DMS 273 (cell line): ENCODE data around the gene CLBA1.
"Not testable (repeated sequence)": the region's sequence is repeated elsewhere in the genome, so short reads cannot be mapped to it uniquely, and the experiment has no call there.

Experiments
- DNase-seq: peaks from one replicate; lab custom pipeline; 2025; ENCODE audit not compliant: unreplicated experiment; lab: John Stamatoyannopoulos, UW

CLBA1 gene

DNA sequence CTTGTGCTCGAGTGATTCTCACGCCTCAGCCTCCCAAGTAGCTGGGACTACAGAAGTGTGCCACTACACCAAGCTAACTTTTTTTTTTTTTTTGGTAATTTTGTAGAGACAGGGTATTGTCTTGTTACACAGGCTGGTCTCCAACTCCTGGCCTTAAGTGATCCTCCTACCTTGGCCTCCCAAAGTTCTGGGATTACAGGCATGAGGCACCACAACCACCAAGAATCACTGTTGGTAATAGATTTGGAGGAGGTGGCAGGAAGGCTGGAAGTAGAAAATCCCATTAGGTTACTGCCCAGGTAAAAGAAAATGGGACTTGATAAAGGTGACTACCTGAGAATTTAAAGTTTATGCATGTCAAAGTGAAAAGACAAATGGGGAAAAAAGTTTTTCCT is 36.7 kb downstream of the CLBA1 start:
- no peak for DNase-seq

GRCh38 chr14:105023144-105023543 is 37.6 kb downstream of the CLBA1 start:
- DNase-seq, result no peak

- no peak for DNase-seq
Observed at GRCh38 chr14:105023791-105024480, 38.3 kb downstream of the CLBA1 start.

DNA sequence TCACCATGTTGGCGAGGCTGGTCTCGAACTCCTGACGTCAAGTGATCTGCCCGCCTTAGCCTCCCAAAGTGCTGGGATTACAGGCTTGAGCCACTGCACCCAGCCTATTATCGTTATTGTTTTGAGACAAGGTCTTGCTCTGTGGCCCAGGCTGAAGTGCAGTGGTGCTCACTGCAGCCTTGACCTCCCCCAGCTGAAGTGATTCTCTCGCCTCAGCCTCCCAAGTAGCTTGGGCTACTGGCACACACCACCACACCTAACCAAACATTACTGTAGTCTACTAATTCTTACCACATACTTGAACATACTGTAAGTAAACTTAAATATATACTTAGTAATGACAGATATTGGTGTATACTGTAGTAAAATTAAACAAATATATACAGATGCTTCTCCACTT is 39.8 kb downstream of the CLBA1 start:
- no peak for DNase-seq

- DNase-seq, result no peak
Observed at GRCh38 chr14:105026033-105026785, 40.6 kb downstream of the CLBA1 start.

DNA sequence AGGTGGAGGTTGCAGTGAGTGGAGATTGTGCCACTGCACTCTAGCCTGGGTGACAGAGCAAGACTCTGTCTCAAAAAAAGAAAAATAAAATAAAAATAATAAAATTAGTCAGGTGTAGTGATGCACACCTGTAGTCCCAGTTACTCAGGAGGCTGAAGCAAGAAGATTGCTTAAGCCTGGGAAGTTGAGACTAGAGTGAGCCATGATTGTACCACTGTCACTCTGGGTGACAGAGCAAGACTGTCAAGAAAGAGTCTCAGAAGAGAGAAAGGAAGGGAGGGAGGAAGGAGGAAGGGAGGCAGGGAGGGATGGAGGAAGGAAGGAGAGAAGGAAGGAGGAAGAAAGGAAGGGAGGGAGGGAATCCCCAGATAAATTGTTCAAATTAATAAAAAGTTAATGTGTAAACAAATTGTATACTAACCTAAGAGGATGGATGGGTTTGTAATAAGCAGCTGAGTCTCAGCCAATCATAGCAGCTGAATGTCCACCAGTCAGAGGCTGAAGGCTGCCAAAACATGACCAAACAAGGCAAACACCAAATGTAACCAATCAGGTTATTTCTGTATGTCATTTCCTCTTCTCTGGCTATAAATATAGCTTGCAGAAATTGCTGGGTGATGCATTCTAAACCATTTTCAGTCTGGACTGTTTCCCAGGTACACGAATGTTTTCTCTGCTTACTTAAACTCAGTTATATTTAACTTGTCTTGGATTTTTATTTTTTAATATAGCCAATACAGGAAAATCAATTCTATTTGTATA is 41.4 kb downstream of the CLBA1 start:
- DNase-seq, result peak; percentile 65

DNA sequence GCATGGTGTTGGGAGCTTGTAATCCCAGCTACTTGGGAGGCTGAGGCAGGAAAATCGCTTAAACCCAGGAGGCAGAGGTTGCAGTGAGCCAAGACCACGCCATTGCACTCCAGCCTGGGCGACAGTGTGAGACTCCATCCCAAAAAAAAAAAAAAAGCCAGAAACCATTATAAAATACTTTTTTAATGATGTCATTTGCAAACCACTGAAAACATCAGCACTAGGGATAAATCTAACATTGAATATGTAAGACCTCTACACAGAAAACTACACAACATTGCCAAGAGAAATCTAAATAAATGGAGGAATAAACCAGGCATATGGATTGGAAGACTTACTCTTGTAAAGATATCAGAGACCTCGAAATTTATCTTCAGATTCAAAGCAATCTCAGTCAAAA is 42.1 kb downstream of the CLBA1 start:
- not testable (repeated sequence) for DNase-seq

GRCh38 chr14:105028251-105028927 is 42.8 kb downstream of the CLBA1 start:
- DNase-seq, result peak; percentile 92

DNA sequence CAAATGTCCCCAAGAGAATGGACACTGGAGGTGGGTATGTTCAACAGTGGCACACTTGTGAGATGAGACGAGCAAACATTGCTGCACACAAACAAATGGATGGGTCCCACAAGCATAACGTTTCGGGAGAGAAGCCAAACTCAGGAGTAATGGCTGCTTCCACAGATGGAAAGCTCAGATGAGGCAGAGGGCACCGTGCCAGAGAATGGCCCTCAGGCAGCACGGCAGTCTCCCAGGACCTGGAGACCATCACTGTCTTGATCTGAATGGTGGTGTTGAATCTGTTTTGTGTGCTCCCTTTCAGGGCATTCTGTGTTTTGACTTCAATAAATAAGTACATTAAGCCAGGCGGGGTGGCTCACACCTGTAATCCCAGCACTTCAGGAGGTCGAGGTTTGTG is 43.8 kb downstream of the CLBA1 start:
- no peak for DNase-seq

DNA sequence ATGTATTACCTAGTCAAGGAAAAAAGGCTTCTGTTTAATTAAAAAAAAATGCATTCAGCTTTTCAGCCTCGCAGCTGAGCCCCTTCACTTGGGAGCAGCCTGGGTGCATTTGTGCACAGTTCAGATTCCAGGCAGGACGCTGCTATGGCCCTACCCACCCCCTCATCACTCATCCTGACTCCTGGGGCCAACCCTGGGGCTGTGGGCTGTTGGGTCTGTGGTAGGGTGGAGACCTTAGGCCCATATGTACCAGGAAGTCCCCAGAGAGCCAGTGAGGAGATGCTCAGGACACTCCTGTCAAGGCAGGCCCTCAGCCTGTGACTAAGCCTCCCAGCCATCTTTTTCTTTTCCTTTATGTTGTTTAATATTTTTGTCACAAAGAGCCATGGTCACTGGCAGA is 44.6 kb downstream of the CLBA1 start:
- no peak for DNase-seq

DNA sequence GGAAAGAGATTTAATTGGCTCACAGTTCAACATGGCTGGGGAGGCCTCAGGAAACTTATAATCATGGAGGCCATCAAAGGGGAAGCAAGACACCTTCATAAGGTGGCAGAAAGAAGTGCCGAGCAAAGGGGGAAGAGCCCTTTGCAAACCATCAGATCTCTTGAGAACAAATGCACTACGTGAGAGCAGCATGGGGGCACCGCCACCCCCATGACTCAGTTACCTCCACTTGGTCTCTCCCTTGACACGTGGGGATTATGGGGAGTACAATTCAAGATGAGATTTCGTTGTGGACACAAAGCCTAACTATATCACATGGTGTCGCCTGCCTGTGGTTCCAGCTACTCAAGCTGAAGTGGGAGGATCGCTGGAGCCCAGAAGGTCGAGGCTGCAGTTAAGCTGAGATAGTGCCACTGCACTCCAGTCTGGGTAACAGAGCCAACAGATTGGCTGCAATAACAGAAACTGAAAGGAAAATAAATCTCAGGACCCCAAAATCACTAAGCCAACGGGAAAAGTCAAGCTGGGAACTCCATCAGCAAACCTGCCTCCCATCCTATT is 45.3 kb downstream of the CLBA1 start:
- no peak for DNase-seq

- DNase-seq, result not testable (repeated sequence)
Observed at GRCh38 chr14:105032451-105032901, 46.9 kb downstream of the CLBA1 start.

- DNase-seq, result not testable (repeated sequence)
Observed at GRCh38 chr14:105033412-105033900, 47.9 kb downstream of the CLBA1 start.

- DNase-seq, result no peak
Observed at GRCh38 chr14:105034315-105035039, 48.9 kb downstream of the CLBA1 start.

DNA sequence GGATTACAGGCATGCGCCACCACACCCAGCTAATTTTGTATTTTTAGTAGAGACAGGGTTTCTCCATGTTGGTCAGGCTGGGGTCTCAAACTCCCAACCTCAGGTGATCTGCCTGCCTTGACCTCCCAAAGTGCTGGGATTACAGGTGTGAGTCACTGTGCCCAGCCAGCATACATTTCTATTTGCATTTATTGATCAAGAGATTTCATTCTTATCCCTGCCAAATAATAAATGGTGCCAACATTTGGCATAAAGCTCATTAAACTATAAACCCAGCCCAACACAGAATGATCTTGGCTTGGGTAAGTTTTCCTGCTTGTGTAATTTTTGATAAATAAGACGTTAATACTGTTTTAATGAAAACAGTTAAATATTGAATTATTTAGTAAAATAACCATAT is 50.0 kb downstream of the CLBA1 start:
- not testable (repeated sequence) for DNase-seq

DNA sequence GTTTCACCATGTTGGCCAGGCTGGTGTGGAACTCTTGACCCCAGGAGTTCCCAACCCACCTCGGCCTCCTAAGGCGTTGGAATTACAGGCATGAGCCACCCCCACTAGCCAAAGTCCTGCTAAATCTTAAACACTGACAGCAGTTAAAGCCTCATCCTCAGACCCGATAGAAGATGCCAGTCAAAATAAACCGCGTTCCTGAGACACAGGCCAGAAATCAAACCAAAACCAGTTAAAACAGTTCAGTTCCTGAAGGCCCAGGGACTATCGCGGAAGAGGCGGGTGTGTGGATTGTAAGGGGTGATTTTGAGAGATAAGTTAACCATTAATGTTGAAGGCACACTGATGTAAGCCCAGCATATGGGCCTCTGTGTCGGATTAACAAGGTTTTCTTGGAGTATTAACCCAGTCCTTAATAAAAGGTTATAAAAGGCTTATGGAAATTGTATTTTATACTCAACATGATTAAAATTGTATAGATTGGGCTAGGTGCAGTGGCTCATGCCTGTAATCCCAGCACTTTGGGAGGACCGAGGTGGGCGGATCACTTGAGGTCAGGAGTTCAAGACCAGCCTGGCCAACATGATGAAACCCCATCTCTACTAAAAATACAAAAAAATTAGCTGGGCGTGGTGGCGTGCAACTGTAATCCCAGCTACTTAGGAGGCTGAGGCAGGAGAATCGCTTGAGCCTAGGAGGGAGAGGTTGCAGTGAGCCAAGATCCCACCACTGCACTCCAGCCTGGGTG is 54.0 kb downstream of the CLBA1 start:
- DNase-seq, result no peak

DNA sequence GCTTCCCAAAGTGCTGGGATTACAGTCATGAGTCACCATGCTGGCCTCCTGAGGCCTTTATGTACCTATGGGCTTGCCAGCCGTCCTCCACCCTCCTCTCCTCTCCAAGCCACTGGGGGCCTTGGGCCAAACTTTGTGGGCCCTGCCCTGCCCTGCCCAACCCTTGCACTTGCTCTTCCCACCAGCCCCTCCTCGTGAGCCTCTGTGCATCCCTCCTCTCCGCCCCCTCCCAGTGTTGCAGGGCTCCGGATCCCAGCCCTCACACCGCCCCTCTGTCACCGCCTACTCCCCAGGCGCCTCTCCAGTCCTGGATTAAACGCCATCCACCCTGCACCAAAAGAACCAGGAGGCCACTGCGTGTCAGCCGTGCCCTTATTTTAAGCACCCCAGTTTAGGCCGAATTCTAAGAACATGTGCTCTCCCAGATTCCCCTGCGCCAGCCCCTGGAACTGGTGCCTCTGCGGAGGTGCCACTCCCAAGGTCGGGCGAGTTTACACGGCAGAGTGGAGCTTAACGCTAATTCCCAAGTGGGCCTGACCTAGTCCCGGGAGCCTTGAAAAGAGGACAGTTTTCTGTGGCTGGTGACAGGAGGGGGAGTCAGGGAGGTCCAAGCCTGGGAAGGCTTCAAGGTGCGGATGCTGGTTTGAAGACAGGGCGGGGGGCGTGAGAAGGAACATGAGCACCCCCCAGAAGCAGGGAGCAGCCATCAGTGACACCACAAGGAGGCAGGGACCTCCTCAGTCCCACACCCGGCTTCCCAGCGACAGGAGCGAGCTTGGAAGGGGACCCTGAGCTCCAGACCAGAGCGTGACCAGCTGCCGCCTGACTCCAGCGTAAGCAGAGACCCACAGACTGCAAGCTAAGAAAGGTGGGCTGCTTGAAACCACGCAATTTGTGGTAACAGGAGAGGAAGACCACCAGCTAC is 56.5 kb downstream of the CLBA1 start:
- no peak for DNase-seq

DNA sequence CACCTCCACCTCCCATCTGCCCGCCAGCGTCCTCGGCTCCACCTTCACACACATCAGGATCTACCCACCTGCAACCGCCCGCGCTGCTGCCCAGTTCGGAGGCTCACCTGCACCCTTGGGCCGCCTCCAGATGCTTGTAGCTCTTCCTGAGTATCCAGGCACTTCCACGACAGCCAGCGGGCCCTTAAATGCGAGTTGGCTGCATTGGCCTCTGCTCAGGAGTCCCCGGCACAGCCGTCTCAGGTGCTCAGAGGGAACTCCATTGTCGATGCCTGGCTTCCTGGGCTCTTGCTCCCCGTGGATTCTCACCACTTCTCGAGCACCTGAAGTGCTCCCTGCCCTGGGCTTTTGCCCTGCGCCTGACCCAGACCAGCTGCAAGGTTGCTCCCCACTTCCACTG is 57.2 kb downstream of the CLBA1 start:
- DNase-seq, result no peak
